Measurements from ENCODE around the gene MISFA.

DNA sequence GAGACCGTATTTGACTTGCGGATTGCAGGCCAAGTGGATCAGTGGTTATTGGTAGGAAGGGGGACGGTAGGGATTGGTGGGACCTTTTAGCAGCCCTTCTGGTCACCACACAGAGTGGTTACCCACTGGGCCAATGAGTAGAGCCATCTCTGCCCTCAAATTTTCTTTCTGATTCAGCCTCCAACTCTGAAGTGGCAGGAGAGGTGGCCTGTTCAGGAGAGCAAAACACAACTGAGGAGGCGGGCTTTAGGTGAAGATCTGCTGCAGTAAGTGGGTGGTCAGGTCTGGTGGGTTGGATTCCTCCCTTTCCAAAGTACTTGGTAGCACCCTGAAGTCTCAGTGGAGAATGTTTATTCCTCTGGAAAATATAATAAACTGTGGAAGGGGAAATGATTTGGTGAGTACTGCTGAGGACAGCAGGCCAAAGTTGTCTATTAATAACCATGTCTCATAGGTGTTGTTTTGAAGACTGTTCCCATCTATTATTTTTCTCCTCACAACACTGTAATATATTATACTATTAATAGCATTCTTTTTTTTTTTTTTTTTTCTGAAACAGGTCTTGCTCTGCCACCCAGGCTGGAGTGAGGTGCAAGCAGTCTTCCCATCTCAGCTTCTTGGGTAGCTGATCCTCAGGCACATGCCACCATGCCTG, 1.5 kb downstream of the MISFA start:
- TF ChIP-seq, protein P1, sequence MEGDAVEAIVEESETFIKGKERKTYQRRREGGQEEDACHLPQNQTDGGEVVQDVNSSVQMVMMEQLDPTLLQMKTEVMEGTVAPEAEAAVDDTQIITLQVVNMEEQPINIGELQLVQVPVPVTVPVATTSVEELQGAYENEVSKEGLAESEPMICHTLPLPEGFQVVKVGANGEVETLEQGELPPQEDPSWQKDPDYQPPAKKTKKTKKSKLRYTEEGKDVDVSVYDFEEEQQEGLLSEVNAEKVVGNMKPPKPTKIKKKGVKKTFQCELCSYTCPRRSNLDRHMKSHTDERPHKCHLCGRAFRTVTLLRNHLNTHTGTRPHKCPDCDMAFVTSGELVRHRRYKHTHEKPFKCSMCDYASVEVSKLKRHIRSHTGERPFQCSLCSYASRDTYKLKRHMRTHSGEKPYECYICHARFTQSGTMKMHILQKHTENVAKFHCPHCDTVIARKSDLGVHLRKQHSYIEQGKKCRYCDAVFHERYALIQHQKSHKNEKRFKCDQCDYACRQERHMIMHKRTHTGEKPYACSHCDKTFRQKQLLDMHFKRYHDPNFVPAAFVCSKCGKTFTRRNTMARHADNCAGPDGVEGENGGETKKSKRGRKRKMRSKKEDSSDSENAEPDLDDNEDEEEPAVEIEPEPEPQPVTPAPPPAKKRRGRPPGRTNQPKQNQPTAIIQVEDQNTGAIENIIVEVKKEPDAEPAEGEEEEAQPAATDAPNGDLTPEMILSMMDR (IDR thresholded peaks at IDR 0.05; ENCODE audit: insufficient read depth, low read length, poor library complexity, severe bottlenecking) = no peak
- TF ChIP-seq EZH2phosphoT487 (conservative IDR thresholded peaks at IDR 0.05; ENCODE audit: low read length) = no peak
